Endothelial cell of umbilical vein (primary cell): ENCODE data around the gene HOXA4. TPM values are rescaled to one million over a fixed set of nuclear protein-coding genes. Genes with fewer than 3 reads are reported as not detected.
A peak's percentile ranks its signal among the peaks of the same experiment; 100 is the strongest.

Experiments
- BruUV-seq: library from RNA; stranded (reverse); fragments of 400-500 nt; replicated peaks from 2 replicates; lab custom pipeline; 2021; lab: Mats Ljungman, UMichigan
- CTCF ChIA-PET: fragments of 300-600, 350-600 bp; sonication (Branson Sonifier 250); formaldehyde crosslinking; loops from one replicate; lab custom pipeline; 2021; ENCODE audit warnings: antibody characterized with exemption, inconsistent platforms; lab: Charles Lee
- POLR2A ChIA-PET: fragments of 300-600, 350-600 bp; sonication (Branson Sonifier 250); formaldehyde crosslinking; loops from one replicate; lab custom pipeline; 2021; ENCODE audit warnings: antibody characterized with exemption, inconsistent platforms; lab: Charles Lee
- DNase-seq: peaks from one replicate; pipeline ENCODE4 v3.0.0-alpha.2; 2011; ENCODE audit warnings: low read depth, low spot score
- FAIRE-seq: peaks from 2 replicates; lab custom pipeline; 2011; peaks lifted over from hg19 to GRCh38; lab: Jason Lieb, UNC
- H2AFZ ChIP-seq: 2 replicates; pipeline ENCODE4 v1.6.0; 2012; ENCODE audit warnings: low read depth, low read length, control low read depth, inconsistent platforms
- H3K27ac ChIP-seq: 2 replicates; pipeline ENCODE4 v1.5.1; 2011; ENCODE audit warnings: low read depth, mild to moderate bottlenecking, control low read depth, low read length, moderate library complexity; ENCODE audit not compliant: insufficient read depth
- H3K27me3 ChIP-seq, 2 experiments: 2 replicates each; pipeline versions ENCODE4 v1.6.0 to v1.6.1; 2011; ENCODE audit warnings: low read length in 2 of 2, mixed read lengths in 1 of 2; ENCODE audit not compliant: control insufficient read depth in 2 of 2, insufficient read depth in 2 of 2
- H3K36me3 ChIP-seq, 2 experiments: 2 replicates in 1 of 2; 3 replicates in 1 of 2; pipeline ENCODE4 v1.5.1; 2011; ENCODE audit warnings: low read length in 2 of 2, mild to moderate bottlenecking in 1 of 2, moderate library complexity in 1 of 2; ENCODE audit not compliant: control insufficient read depth in 2 of 2, insufficient read depth in 2 of 2; ENCODE audit errors: extremely low read depth in 1 of 2
- H3K4me1 ChIP-seq: 3 replicates; pipeline ENCODE4 v1.5.1; 2011; ENCODE audit warnings: mild to moderate bottlenecking, low read length; ENCODE audit not compliant: control insufficient read depth, insufficient read depth; ENCODE audit errors: extremely low read depth
- H3K4me2 ChIP-seq: 2 replicates; pipeline ENCODE4 v1.6.1; 2011; ENCODE audit warnings: low read length, control low read depth, mixed read lengths; ENCODE audit not compliant: insufficient read depth
- H3K4me3 ChIP-seq, 3 experiments: fragments of 200-600 bp in 1 of 3; sonication (generic), shearing (Covaris generic) in 1 of 3; replicated peaks in 1 of 3; 2 replicates each; pipeline ENCODE4 v1.5.1; 2011 to 2016; ENCODE audit warnings: control low read depth in 3 of 3, low read length in 3 of 3, mild to moderate bottlenecking in 2 of 3, inconsistent platforms in 1 of 3, low read depth in 1 of 3, moderate library complexity in 1 of 3; ENCODE audit not compliant: insufficient read depth in 1 of 3
- H3K79me2 ChIP-seq: 2 replicates; pipeline ENCODE4 v1.6.0; 2012; ENCODE audit warnings: low read length, inconsistent platforms; ENCODE audit not compliant: control insufficient read depth, insufficient read depth
- H3K9ac ChIP-seq: replicated peaks from 2 replicates; pipeline ENCODE3; 2011; ENCODE audit warnings: low read length, control low read depth; ENCODE audit not compliant: insufficient read depth; ENCODE audit errors: extremely low read depth
- H3K9me1 ChIP-seq: replicated peaks from 3 replicates; pipeline ENCODE4 v1.6.0; 2011; ENCODE audit warnings: mild to moderate bottlenecking, low read length; ENCODE audit not compliant: control insufficient read depth, insufficient read depth; ENCODE audit errors: extremely low read depth
- H3K9me3 ChIP-seq: replicated peaks from 2 replicates; pipeline ENCODE4 v1.5.1; 2012; ENCODE audit warnings: low read length, inconsistent platforms; ENCODE audit not compliant: control insufficient read depth, insufficient read depth
- H4K20me1 ChIP-seq: replicated peaks from 2 replicates; pipeline ENCODE3; 2011; ENCODE audit warnings: mild to moderate bottlenecking, low read length; ENCODE audit not compliant: control insufficient read depth, insufficient read depth; ENCODE audit errors: extremely low read depth
- CTCF ChIP-seq, 2 donors: IDR thresholded peaks; 1 replicate in 1 of 2; 2 replicates in 1 of 2; pipeline ENCODE4 v1.5.1; 2011; ENCODE audit warnings: low read length in 2 of 2, mild to moderate bottlenecking in 2 of 2, moderate library complexity in 2 of 2, control low read depth in 1 of 2, inconsistent platforms in 1 of 2, low read depth in 1 of 2; ENCODE audit not compliant: insufficient read depth in 1 of 2; ENCODE audit errors: extremely low read depth in 1 of 2
- EZH2 ChIP-seq: IDR thresholded peaks from 2 replicates; pipeline ENCODE4 v1.6.1; 2012; ENCODE audit warnings: borderline replicate concordance, low read depth, mild to moderate bottlenecking, moderate library complexity, low read length, inconsistent platforms; ENCODE audit not compliant: severe bottlenecking
- FOS ChIP-seq: IDR thresholded peaks from 2 replicates; pipeline ENCODE4 v1.6.1; 2011; ENCODE audit warnings: mild to moderate bottlenecking, low read length, moderate library complexity, borderline replicate concordance; ENCODE audit not compliant: insufficient read depth
- GATA2 ChIP-seq: IDR thresholded peaks from 2 replicates; pipeline ENCODE4 v1.7.0; 2011; ENCODE audit warnings: low read depth, mild to moderate bottlenecking, moderate library complexity, mixed read lengths, low read length; ENCODE audit not compliant: insufficient read length, insufficient read depth
- JUN ChIP-seq: IDR thresholded peaks from 2 replicates; pipeline ENCODE4 v1.6.1; 2011; ENCODE audit warnings: borderline replicate concordance, low read depth; ENCODE audit not compliant: insufficient read length, insufficient read depth
- MAX ChIP-seq: IDR thresholded peaks from 2 replicates; pipeline ENCODE4 v1.6.1; 2011; ENCODE audit not compliant: insufficient read depth, insufficient read length
- MYC ChIP-seq: IDR thresholded peaks from one replicate; pipeline ENCODE4 v1.6.1; 2011; ENCODE audit warnings: mild to moderate bottlenecking, low read depth, low read length
- POLR2A ChIP-seq: IDR thresholded peaks from 2 replicates; pipeline ENCODE4 v1.6.1; 2012; ENCODE audit warnings: low read depth, mild to moderate bottlenecking, control low read depth, low read length
- POLR2AphosphoS5 ChIP-seq: IDR thresholded peaks from 2 replicates; pipeline ENCODE4 v1.6.1; 2012; ENCODE audit warnings: low read depth, mild to moderate bottlenecking, control low read depth, low read length, moderate library complexity; ENCODE audit not compliant: insufficient read depth
- dilution Hi-C: fragments of 300-500 bp; cut with MboI; formaldehyde crosslinking; loops from one replicate; pipeline ENCODE4 v1.15.0; 2019; ENCODE audit warnings: low sequenced_read_pairs; ENCODE audit not compliant: extremely low pct_ligation_motif_present
- intact Hi-C: fragments of 100-400 bp; cut with micrococcal nuclease; formaldehyde crosslinking; loops from one replicate; pipeline ENCODE4 v1.10.0; 2022
- polyA plus RNA-seq, 4 experiments: library from polyadenylated mRNA; depleted of rRNA in 3 of 4; stranded (reverse) in 3 of 4; unstranded in 1 of 4; fragments of >200 nt; gene quantifications; 2 replicates each; pipeline versions ENCODE4 v1.2.1 to v1.2.3, GENCODE V29; 2011 to 2012; ENCODE audit warnings: missing spikeins in 1 of 4
- total RNA-seq: library from RNA; stranded (reverse); gene quantifications from 2 replicates; pipeline ENCODE4 v1.2.3, GENCODE V29; 2021

Gene HOXA4
- total and polyA plus RNA-seq, 2 donors (not counting 3 experiments of a cell fraction or from before 2014, with no cell fraction given), result 4.9 to 8.1 TPM

GRCh38 chr7:27148031-27148755 is 17.6 kb upstream of the HOXA4 start:
- POLR2A ChIA-PET, result interaction anchor here (0.7 to 1.3 kb wide), 4 partner anchors 11 to 947 kb away, joined by 3 to 8 read pairs (median 3); partner anchors contain the start of gene CBX3
- Histone ChIP-seq H3K4me1 (peaks cover 65% of the 10 kb centered on the region), H2AFZ (no peak overlapping the region), H4K20me1 (no peaks in the 10 kb centered on the region), H3K79me2 (peaks cover 96% of the 10 kb centered on the region), H3K27me3 (no peaks in the 10 kb centered on the region), H3K4me3 (peak overlapping the region; percentile 9 to 85 (median 54)), H3K4me2 (peak overlapping the region; percentile 78), H3K9me3 (no peaks in the 10 kb centered on the region), H3K36me3 (peaks cover 0 to 12% of the 10 kb centered on the region in 2 experiments), H3K9ac (peak overlapping the region; percentile 65), H3K9me1 (no peaks in the 10 kb centered on the region), H3K27ac (peak overlapping the region; percentile 67)
- DNase-seq, result peak; percentile 76
- BruUV-seq, result no TSS peak
- CTCF ChIA-PET, result interaction anchor here (0.6 to 5.6 kb wide), 10 partner anchors 8 to 778 kb away, joined by 3 to 83 read pairs (median 6); partner anchors contain the start of gene HOXA9
- intact Hi-C loops, result no loop called here
- FAIRE-seq, result no peak
- no peak for TF ChIP-seq EZH2
- no peak for TF ChIP-seq GATA2
- no peak for TF ChIP-seq POLR2A
- TF ChIP-seq MYC, result no peak
- TF ChIP-seq POLR2AphosphoS5, result no peak
- no peak for TF ChIP-seq FOS
- TF ChIP-seq JUN, result no peak
- TF ChIP-seq CTCF (IDR thresholded peaks at IDR 0.05; ENCODE audit: extremely low read depth in 1 of 2, insufficient read depth in 1 of 2, low read depth in 1 of 2, low read length in 2 of 2), result no peak
- TF ChIP-seq MAX, result no peak
- dilution Hi-C loops, result no loop called here
